ENCODE measurements around the gene ST14.

DNA sequence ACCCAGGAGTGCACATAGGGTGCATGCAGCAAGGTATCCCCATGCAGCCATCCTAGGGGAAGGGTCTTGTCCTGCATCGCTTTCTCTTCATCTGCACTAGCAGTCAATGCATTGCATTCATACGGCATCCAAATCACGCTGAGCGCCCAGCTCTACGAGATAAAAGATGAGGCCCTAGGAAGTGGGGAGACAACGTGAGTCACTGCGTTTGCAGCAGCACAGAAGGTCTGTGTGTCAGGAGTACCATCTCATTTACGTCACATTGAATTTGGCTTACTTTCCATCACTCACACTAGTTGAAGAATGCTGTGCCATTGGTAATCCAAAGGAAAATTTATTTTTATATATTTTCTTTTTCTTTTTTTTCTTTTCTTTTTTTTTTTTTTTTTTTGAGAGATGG, 2.5 kb upstream of the ST14 start:
- TF ChIP-seq EZH2 (IDR thresholded peaks at IDR 0.05; ENCODE audit: borderline replicate concordance, low read depth, low read length, severe bottlenecking): no peak
- TF ChIP-seq, protein P1, sequence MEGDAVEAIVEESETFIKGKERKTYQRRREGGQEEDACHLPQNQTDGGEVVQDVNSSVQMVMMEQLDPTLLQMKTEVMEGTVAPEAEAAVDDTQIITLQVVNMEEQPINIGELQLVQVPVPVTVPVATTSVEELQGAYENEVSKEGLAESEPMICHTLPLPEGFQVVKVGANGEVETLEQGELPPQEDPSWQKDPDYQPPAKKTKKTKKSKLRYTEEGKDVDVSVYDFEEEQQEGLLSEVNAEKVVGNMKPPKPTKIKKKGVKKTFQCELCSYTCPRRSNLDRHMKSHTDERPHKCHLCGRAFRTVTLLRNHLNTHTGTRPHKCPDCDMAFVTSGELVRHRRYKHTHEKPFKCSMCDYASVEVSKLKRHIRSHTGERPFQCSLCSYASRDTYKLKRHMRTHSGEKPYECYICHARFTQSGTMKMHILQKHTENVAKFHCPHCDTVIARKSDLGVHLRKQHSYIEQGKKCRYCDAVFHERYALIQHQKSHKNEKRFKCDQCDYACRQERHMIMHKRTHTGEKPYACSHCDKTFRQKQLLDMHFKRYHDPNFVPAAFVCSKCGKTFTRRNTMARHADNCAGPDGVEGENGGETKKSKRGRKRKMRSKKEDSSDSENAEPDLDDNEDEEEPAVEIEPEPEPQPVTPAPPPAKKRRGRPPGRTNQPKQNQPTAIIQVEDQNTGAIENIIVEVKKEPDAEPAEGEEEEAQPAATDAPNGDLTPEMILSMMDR (IDR thresholded peaks at IDR 0.05; ENCODE audit: extremely low read depth in 1 of 2, insufficient read depth in 1 of 2, low read depth in 1 of 2, low read length in 2 of 2): no peak
- TF ChIP-seq POLR2A (IDR thresholded peaks at IDR 0.05; ENCODE audit: low read depth, low read length): no peak
- TF ChIP-seq, protein P2, sequence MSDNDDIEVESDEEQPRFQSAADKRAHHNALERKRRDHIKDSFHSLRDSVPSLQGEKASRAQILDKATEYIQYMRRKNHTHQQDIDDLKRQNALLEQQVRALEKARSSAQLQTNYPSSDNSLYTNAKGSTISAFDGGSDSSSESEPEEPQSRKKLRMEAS (IDR thresholded peaks at IDR 0.05; ENCODE audit: insufficient read depth, insufficient read length): no peak
- TF ChIP-seq FOS (IDR thresholded peaks at IDR 0.05; ENCODE audit: borderline replicate concordance, insufficient read depth, low read length): no peak
- no peak for TF ChIP-seq POLR2AphosphoS5 (IDR thresholded peaks at IDR 0.05; ENCODE audit: insufficient read depth, low read depth, low read length)
